K562 treated with DMSO at 1 percent for 24 hours (cell line): ENCODE data around the gene ZSCAN23. TPM values are rescaled to one million over a fixed set of nuclear protein-coding genes. Genes with fewer than 3 reads are reported as not detected.

Experiments
- total RNA-seq: library from RNA; unstranded; fragments of 300-600 nt; gene quantifications from 2 replicates; pipeline ENCODE4 v1.2.3, GENCODE V29; 2022; ENCODE audit warnings: low read depth; ENCODE audit not compliant: insufficient read depth

The ZSCAN23 gene
- total RNA-seq, result 0.21 TPM in 1 of 2 replicates, not detected in the other

DNA sequence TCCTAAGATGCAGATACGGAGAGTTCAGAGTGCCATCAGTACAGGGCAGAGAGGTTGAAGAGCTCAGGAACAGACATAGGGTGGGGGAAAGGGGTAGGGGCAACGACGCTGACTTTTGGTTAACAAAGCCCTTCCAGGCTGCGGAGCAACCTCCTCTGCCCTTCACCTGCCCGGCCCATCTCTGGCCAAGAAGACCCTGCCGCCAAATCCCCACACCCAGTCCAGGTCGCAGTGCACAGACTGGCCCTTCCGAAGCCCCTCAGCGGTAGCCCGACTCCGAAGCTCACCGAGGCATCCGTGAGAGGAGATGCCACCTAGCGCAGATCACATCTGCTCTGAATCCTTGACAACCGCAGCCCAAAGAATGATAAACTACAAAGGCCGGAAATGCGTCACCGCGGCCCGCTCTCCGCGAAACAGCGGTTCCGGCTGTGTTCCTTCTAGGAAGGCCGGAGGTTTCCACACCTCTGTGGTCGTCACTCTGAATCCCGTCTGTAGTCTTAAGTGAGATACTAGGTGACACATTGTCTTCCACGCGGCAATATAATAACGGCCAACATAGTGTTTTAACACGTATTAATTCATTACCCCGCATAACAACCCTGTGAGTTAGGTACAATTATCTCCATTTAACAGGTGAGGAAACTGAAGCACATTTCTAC is at the start of gene ZSCAN23:
Gene ZSCAN23, minus strand, starts transcription at position 380 of the 662 bp plus-strand sequence. CDS start 7,225 bp downstream, outside the sequence.

GRCh38 chr6:28399350-28400121 is 43.8 kb downstream of the ZSCAN23 start, which contains the start of gene ZSCAN12:
Gene ZSCAN12 (minus strand): TSS chr6:28399747. CDS start chr6:28398405, 1,342 bp downstream.

Other genes starting within 250 kb of the ZSCAN23 start
- 19.9 and 22.7 TPM in 2 replicates for gene ZSCAN9, start 218.2 kb downstream of the ZSCAN23 start, total RNA-seq
- gene ZKSCAN4, start 191.2 kb downstream of the ZSCAN23 start, total RNA-seq, result 6.9 and 8.3 TPM in 2 replicates
- gene NKAPL, start 184.2 kb downstream of the ZSCAN23 start, total RNA-seq, result not detected in 2 replicates
- 7.4 and 8.7 TPM in 2 replicates for gene ZSCAN26, start 176.3 kb downstream of the ZSCAN23 start, total RNA-seq
- gene PGBD1, start 161.9 kb downstream of the ZSCAN23 start, total RNA-seq, result 9.8 and 11.2 TPM in 2 replicates
- 7.6 and 8.8 TPM in 2 replicates for gene ZSCAN31, start 107.3 kb downstream of the ZSCAN23 start, total RNA-seq
- 5.1 and 5.2 TPM in 2 replicates for gene ZKSCAN3, start 93.5 kb downstream of the ZSCAN23 start, total RNA-seq
- 4.6 and 5.1 TPM in 2 replicates for gene ZSCAN12, start 43.7 kb downstream of the ZSCAN23 start, total RNA-seq
- gene GPX6, start 72.3 kb upstream of the ZSCAN23 start, total RNA-seq, result not detected in 2 replicates
- gene GPX5, start 82.4 kb upstream of the ZSCAN23 start, total RNA-seq, result 1.0 and 1.4 TPM in 2 replicates